Activated CD8-positive, alpha-beta memory T cell treated with anti-CD3 and anti-CD28 coated beads, Interleukin-2, amount 50 U/mL, for 1 hour (primary cell): ENCODE results near the gene NPPC.
"Not testable (repeated sequence)": the region's sequence is repeated elsewhere in the genome, so short reads cannot be mapped to it uniquely, and the experiment has no call there.

ENCODE experiments used
- DNase-seq: peaks from one replicate; pipeline ENCODE4 v3.0.0-alpha.2; 2020; ENCODE audit errors: extremely low read depth

The NPPC gene

GRCh38 chr2:231926180-231926741 lies at the start of gene NPPC:
NPPC (minus strand) TSS chr2:231926396; CDS start chr2:231926249, 147 bp downstream.
- DNase-seq = no peak

GRCh38 chr2:231975001-231975400 lies 48.8 kb upstream of the NPPC start:
- DNase-seq = no peak

GRCh38 chr2:231970461-231970860 lies 44.3 kb upstream of the NPPC start:
- no peak for DNase-seq

- no peak for DNase-seq
Observed at GRCh38 chr2:231968820-231969219, 42.6 kb upstream of the NPPC start.

- DNase-seq = no peak
Observed at GRCh38 chr2:231966886-231967285, 40.7 kb upstream of the NPPC start.

- no peak for DNase-seq
Observed at GRCh38 chr2:231965102-231965501, 38.9 kb upstream of the NPPC start.

GRCh38 chr2:231961349-231962166 lies 35.4 kb upstream of the NPPC start, which contains the start of gene DIS3L2:
DIS3L2 (plus strand) TSS chr2:231961713; CDS start chr2:232014928, 53,215 bp downstream.
- peak; percentile 38 for DNase-seq

GRCh38 chr2:231960810-231961348 lies 34.7 kb upstream of the NPPC start:
- no peak for DNase-seq

- no peak for DNase-seq
Observed at GRCh38 chr2:231957913-231958763, 31.9 kb upstream of the NPPC start.

- no peak for DNase-seq
Observed at GRCh38 chr2:231955758-231956472, 29.7 kb upstream of the NPPC start.

- DNase-seq = no peak
Observed at GRCh38 chr2:231951452-231952035, 25.3 kb upstream of the NPPC start.

GRCh38 chr2:231947694-231948093 lies 21.5 kb upstream of the NPPC start:
- DNase-seq = no peak

GRCh38 chr2:231947112-231947511 lies 20.9 kb upstream of the NPPC start:
- not testable (repeated sequence) for DNase-seq

GRCh38 chr2:231946241-231946814 lies 20.1 kb upstream of the NPPC start:
- no peak for DNase-seq

- DNase-seq = no peak
Observed at GRCh38 chr2:231942180-231942579, 16.0 kb upstream of the NPPC start.

- DNase-seq = no peak
Observed at GRCh38 chr2:231941673-231942072, 15.5 kb upstream of the NPPC start.

GRCh38 chr2:231940795-231941194 lies 14.6 kb upstream of the NPPC start:
- DNase-seq = no peak

GRCh38 chr2:231939022-231939421 lies 12.8 kb upstream of the NPPC start:
- no peak for DNase-seq

GRCh38 chr2:231937057-231937456 lies 10.9 kb upstream of the NPPC start:
- no peak for DNase-seq

GRCh38 chr2:231936491-231936890 lies 10.3 kb upstream of the NPPC start:
- no peak for DNase-seq

GRCh38 chr2:231935815-231936214 lies 9.6 kb upstream of the NPPC start:
- DNase-seq = no peak
